ENCODE results near the gene TM4SF1. TPM values are rescaled to one million over a fixed set of nuclear protein-coding genes. Genes with fewer than 3 reads are reported as not detected.

Gene TM4SF1, protein sequence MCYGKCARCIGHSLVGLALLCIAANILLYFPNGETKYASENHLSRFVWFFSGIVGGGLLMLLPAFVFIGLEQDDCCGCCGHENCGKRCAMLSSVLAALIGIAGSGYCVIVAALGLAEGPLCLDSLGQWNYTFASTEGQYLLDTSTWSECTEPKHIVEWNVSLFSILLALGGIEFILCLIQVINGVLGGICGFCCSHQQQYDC
- total RNA-seq (173 TPM), polyA plus RNA-seq (ENCODE audit: insufficient read depth, low read depth, low replicate concordance) (101 TPM)
- long read RNA-seq, donor 1, transcript TM4SF1-201 (5 exons, 1,771 nt) = major isoform, 22 of 23 reads
- long read RNA-seq, donor 1, partial matches to known transcripts = 0 of 23 reads
- long read RNA-seq, donor 1, other reads (novel, unspliced or antisense) = 0 of 23 reads
- long read RNA-seq, donor 2, transcript TM4SF1-201 (5 exons, 1,771 nt) = major isoform, 17 of 17 reads
- long read RNA-seq, donor 2, partial matches to known transcripts = 0 of 17 reads
- long read RNA-seq, donor 2, other reads (novel, unspliced or antisense) = 0 of 17 reads
- long read RNA-seq, donor 3, transcript TM4SF1-201 (5 exons, 1,771 nt) = major isoform, 30 of 36 reads
- long read RNA-seq, donor 3, partial matches to known transcripts = 5 of 36 reads
- long read RNA-seq, donor 3, other reads (novel, unspliced or antisense) = 0 of 36 reads
- long read RNA-seq, donor 4, transcript TM4SF1-201 (5 exons, 1,771 nt) = major isoform, 15 of 16 reads
- long read RNA-seq, donor 4, partial matches to known transcripts = 0 of 16 reads
- long read RNA-seq, donor 4, other reads (novel, unspliced or antisense) = 0 of 16 reads
- long read RNA-seq, donor 5, partial matches to known transcripts = 0 of 3 reads
- long read RNA-seq, donor 5, other reads (novel, unspliced or antisense) = 0 of 3 reads
- long read RNA-seq, donor 6, transcript TM4SF1-201 (5 exons, 1,771 nt) = major isoform, 41 of 42 reads
- long read RNA-seq, donor 6, partial matches to known transcripts = 0 of 42 reads
- long read RNA-seq, donor 6, other reads (novel, unspliced or antisense) = 0 of 42 reads
- long read RNA-seq, donor 7, transcript TM4SF1-201 (5 exons, 1,771 nt) = major isoform, 125 of 205 reads
- long read RNA-seq, donor 7, partial matches to known transcripts = 7 of 205 reads
- long read RNA-seq, donor 7, other reads (novel, unspliced or antisense) = 69 of 205 reads
- long read RNA-seq, donor 8, transcript TM4SF1-201 (5 exons, 1,771 nt) = major isoform, 45 of 45 reads
- long read RNA-seq, donor 8, partial matches to known transcripts = 0 of 45 reads
- long read RNA-seq, donor 8, other reads (novel, unspliced or antisense) = 0 of 45 reads
- long read RNA-seq, donor 9, transcript TM4SF1-201 (5 exons, 1,771 nt) = major isoform, 16 of 16 reads
- long read RNA-seq, donor 9, partial matches to known transcripts = 0 of 16 reads
- long read RNA-seq, donor 9, other reads (novel, unspliced or antisense) = 0 of 16 reads
- long read RNA-seq, donor 10, transcript TM4SF1-201 (5 exons, 1,771 nt) = major isoform, 23 of 23 reads
- long read RNA-seq, donor 10, partial matches to known transcripts = 0 of 23 reads
- long read RNA-seq, donor 10, other reads (novel, unspliced or antisense) = 0 of 23 reads

DNA sequence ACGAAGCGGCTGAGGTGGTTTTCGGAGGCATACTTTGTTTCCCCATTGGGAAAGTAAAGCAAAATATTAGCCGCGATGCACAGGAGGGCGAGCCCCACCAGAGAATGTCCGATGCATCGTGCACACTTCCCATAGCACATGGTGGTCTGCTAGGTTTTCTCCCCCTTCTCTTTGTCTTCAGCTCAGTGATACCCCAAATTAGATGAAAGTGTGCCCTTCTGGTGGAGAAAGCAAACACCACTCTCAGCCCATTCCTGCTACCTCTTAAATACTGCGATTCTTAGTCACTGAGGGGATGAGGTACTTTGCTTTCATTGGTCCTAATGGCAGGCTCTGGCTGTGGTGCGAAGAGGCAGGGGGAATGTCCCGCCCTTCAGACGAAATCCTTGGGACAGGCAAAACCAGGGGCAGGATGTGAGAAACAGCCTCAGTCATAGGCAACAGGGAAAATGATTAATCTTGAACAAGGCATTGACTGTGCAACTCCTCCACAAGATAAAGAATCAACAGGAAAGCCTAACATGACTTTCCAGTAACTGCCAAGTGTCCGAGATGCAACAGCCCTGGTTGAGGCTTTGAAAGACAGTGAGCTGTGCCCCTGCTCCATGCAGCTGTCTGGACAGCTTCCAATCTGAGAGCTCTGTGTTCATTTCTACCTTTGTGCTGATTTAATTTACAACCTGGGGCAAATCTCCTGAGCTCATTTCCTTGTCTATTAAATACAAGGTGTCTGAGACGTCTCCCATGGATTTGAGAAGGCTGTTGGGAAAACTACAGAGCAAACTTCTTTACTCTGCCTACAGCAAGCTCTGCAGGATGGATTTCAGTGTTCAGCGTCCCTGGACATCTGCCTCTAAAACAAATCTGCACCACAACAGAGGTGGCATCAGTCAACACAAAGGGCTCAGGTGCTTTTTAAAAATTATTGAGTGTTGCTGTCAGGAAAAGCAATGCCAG, at the start of gene TM4SF1:
TM4SF1 (minus strand) TSS at position 242 of the 957 bp plus-strand sequence; CDS start at position 140, 102 bp downstream.
- FAIRE-seq (no peak), DNase-seq (peak in 4 of 5 donors; percentile 28 to 86 (median 65))
- H3K27ac ChIP-seq (ENCODE audit: low read depth in 2 of 2, low read length in 2 of 2) = peak within 1 kb of the TSS; percentile 74 to 89
- H3K9me3 ChIP-seq (ENCODE audit: control insufficient read depth in 2 of 3, insufficient read depth in 1 of 3, low read length in 3 of 3) = no peaks in the 10 kb centered on the region
- no peaks in the 10 kb centered on the region for H3K36me3 ChIP-seq (ENCODE audit: control insufficient read depth in 2 of 3, insufficient read depth in 3 of 3, low read length in 3 of 3)
- intact Hi-C loops (cut with DNase I) = no loop called here
- H3K4me1 ChIP-seq (ENCODE audit: control insufficient read depth in 2 of 3, insufficient read depth in 2 of 3, low read depth in 1 of 3, low read length in 3 of 3) = peaks cover 0 to 5% (median 0%) of the 10 kb centered on the region in 3 donors
- H3K4me3 ChIP-seq (ENCODE audit: low read length in 3 of 3) = peak within 1 kb of the TSS; percentile 51 to 80 (median 52)
- no peaks in the 10 kb centered on the region for H3K27me3 ChIP-seq (ENCODE audit: control insufficient read depth, insufficient read depth, low read length)
- peak within 1 kb of the TSS in 2 of 3 donors; percentile 58 to 87 for H3K9ac ChIP-seq (ENCODE audit: low read length in 3 of 3)
- TF ChIP-seq, protein P1, sequence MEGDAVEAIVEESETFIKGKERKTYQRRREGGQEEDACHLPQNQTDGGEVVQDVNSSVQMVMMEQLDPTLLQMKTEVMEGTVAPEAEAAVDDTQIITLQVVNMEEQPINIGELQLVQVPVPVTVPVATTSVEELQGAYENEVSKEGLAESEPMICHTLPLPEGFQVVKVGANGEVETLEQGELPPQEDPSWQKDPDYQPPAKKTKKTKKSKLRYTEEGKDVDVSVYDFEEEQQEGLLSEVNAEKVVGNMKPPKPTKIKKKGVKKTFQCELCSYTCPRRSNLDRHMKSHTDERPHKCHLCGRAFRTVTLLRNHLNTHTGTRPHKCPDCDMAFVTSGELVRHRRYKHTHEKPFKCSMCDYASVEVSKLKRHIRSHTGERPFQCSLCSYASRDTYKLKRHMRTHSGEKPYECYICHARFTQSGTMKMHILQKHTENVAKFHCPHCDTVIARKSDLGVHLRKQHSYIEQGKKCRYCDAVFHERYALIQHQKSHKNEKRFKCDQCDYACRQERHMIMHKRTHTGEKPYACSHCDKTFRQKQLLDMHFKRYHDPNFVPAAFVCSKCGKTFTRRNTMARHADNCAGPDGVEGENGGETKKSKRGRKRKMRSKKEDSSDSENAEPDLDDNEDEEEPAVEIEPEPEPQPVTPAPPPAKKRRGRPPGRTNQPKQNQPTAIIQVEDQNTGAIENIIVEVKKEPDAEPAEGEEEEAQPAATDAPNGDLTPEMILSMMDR (IDR thresholded peaks at IDR 0.05; ENCODE audit: borderline replicate concordance, extremely low read depth, insufficient read depth) = no peak

DNA sequence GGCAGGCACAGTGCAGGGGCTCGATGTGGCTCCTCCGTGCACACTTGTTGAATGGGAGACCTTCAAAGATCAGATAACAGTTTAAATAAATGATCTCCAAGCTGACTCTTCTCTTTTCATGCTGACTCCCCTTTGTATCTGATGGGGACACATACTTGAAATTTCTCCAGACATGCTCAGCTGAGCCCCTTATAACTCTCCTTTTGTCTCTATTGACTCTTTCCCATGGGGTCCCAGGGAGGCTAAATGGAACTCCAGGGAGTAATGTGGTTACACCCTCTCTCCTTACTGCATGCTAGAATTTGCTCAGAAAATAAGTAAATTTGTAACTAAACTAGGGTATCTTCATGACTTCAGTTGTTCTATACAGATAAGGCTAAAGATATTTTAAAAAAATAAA, 48.9 kb upstream of the TM4SF1 start:
- FAIRE-seq = no peak

More for the DNA sequence above, 48.9 kb upstream of the TM4SF1 start:
- Histone ChIP-seq H3K9ac (ENCODE audit: low read length in 3 of 3) (no peak overlapping the region), H3K27ac (ENCODE audit: low read depth in 2 of 2, low read length in 2 of 2) (no peak overlapping the region), H3K36me3 (ENCODE audit: control insufficient read depth in 2 of 3, insufficient read depth in 3 of 3, low read length in 3 of 3) (no peaks in the 10 kb centered on the region), H3K4me3 (ENCODE audit: low read length in 3 of 3) (no peak overlapping the region), H3K27me3 (ENCODE audit: control insufficient read depth, insufficient read depth, low read length) (no peaks in the 10 kb centered on the region), H3K4me1 (ENCODE audit: control insufficient read depth in 2 of 3, insufficient read depth in 2 of 3, low read depth in 1 of 3, low read length in 3 of 3) (no peaks in the 10 kb centered on the region), H3K9me3 (ENCODE audit: control insufficient read depth in 2 of 3, insufficient read depth in 1 of 3, low read length in 3 of 3) (no peaks in the 10 kb centered on the region)
- no peak for DNase-seq
- TF ChIP-seq, protein P1 (IDR thresholded peaks at IDR 0.05; ENCODE audit: borderline replicate concordance, extremely low read depth, insufficient read depth) = no peak
- intact Hi-C loops (cut with DNase I) = no loop called here
